Measurements from ENCODE around the gene ZNF862. TPM values are rescaled to one million over a fixed set of nuclear protein-coding genes. Genes with fewer than 3 reads are reported as not detected.
A peak's percentile ranks its signal among the peaks of the same experiment; 100 is the strongest.

Gene ZNF862
- total RNA-seq, 2 experiments from 2014 or later, result 21.5 to 24.9 TPM

- ChIA-PET POLR2A (interaction anchor here (0.6 to 6.2 kb wide), 2 partner anchors 32 to 861 kb away, joined by 3 to 35 read pairs; partner anchors contain the start of gene ZNF862), CTCF (interaction anchor here (0.6 to 2.1 kb wide), 7 partner anchors 10 to 129 kb away, joined by 3 to 14 read pairs (median 3); partner anchors contain the start of gene ZNF862)
- peak overlapping the region; percentile 98 for H3K27ac Mint-ChIP-seq
- peak overlapping the region; percentile 61 for H3K4me3 Mint-ChIP-seq
- H3K4me1 Mint-ChIP-seq (ENCODE audit: low read depth), result peaks cover 85% of the 10 kb centered on the region
- peaks cover 37% of the 10 kb centered on the region for H3K36me3 Mint-ChIP-seq (ENCODE audit: low read depth)
- H3K9me3 Mint-ChIP-seq (ENCODE audit: insufficient read depth), result no peaks in the 10 kb centered on the region
- no peak for ATAC-seq
- H3K27me3 Mint-ChIP-seq (ENCODE audit: low read depth), result no peaks in the 10 kb centered on the region
- peak; percentile 58 for DNase-seq
These were observed 32.7 kb downstream of the ZNF862 start for GRCh38 chr7:149870701-149871483.

DNA sequence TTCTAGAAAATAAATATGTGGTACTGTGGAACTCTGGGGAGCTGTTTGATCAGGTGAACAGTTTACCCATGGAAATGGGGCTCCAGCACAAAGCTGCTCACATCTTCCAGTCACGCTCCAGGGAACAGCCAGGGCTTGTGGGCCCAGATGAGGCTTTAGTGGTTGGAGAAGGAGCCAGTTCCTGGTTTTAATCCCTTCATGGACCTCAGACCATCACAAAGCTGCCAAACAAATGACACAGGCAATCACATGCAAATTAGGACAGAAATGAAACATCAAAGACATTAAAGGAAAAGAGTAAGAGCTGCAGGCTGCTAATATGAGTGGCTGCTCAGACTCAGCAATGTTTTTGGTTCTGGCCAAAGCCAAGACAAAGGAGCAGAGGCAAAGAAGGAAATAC, 33.4 kb downstream of the ZNF862 start:
- Mint-ChIP-seq H3K27me3 (ENCODE audit: low read depth) (no peaks in the 10 kb centered on the region), H3K9me3 (ENCODE audit: insufficient read depth) (no peaks in the 10 kb centered on the region), H3K4me1 (ENCODE audit: low read depth) (peaks cover 83% of the 10 kb centered on the region), H3K27ac (peak overlapping the region; percentile 98), H3K36me3 (ENCODE audit: low read depth) (peaks cover 43% of the 10 kb centered on the region), H3K4me3 (peak overlapping the region; percentile 84)
- no peak for ATAC-seq
- ChIA-PET POLR2A (interaction anchor here (0.6 to 6.2 kb wide), 3 partner anchors 33 to 861 kb away, joined by 3 to 35 read pairs (median 3); partner anchors contain the start of gene ZNF862), CTCF (interaction anchor here (0.9 to 1.6 kb wide), 2 partner anchors 12 to 33 kb away, joined by 6 to 11 read pairs; partner anchors contain the start of gene ZNF862)
- DNase-seq, result peak; percentile 25

DNA sequence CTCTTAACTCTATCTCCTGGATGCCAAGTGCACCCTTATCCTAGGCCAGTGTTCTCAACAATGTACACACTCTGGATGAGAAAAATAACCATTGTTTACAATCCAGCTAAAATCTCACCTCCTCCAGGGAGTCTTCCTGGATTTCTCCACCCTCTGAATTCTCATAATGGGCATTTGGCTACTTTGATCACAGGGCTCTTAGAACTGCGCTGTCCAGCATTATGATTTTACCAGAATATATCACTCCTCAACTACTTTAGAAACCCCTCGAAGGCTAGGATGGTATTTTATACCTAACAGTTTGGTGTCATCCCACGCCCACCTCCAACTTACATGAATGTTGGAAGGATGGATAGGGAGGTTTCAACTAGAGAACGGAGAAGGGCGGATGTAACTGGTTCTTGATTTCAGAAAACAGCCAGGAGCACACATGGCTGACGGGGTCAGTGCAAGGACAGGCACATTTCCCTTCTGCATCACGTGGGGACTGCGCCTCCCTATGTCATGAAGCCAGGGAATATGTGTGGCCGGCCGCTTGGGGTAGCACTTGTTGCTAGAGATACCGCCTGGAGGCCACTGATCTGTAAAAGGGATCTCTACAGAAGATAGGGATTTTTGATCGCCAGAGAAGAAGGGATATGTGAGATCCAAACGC, 34.4 kb downstream of the ZNF862 start:
- ChIA-PET CTCF (interaction anchor here (1.6 kb wide), 1 partner anchor 11 kb away, joined by 11 read pairs; no protein-coding TSS in a partner anchor), POLR2A (interaction anchor here (6.2 kb wide), 1 partner anchor 34 kb away, joined by 35 read pairs; the partner anchor contains the start of gene ZNF862)
- peak; percentile 52 for DNase-seq
- Mint-ChIP-seq H3K27me3 (ENCODE audit: low read depth) (no peaks in the 10 kb centered on the region), H3K4me3 (peak overlapping the region; percentile 84), H3K36me3 (ENCODE audit: low read depth) (peaks cover 43% of the 10 kb centered on the region), H3K9me3 (ENCODE audit: insufficient read depth) (no peaks in the 10 kb centered on the region), H3K27ac (peak overlapping the region; percentile 98), H3K4me1 (ENCODE audit: low read depth) (peaks cover 78% of the 10 kb centered on the region)
- ATAC-seq, result no peak

GRCh38 chr7:149873074-149873969, 35.1 kb downstream of the ZNF862 start, which contains the start of gene ATP6V0E2:
ATP6V0E2 (plus strand) TSS chr7:149873969; CDS start chr7:149874066, 97 bp downstream.
- no peaks in the 10 kb centered on the region for H3K9me3 Mint-ChIP-seq (ENCODE audit: insufficient read depth)
- ChIA-PET CTCF (no interaction called here), POLR2A (interaction anchor here (0.7 to 6.2 kb wide), 2 partner anchors 35 to 89 kb away, joined by 3 to 35 read pairs; partner anchors contain the start of gene ZNF862)
- H3K4me3 Mint-ChIP-seq, result peak within 1 kb of the TSS; percentile 84
- peak; percentile 89 for ATAC-seq
- DNase-seq, result peak; percentile 96
- H3K36me3 Mint-ChIP-seq (ENCODE audit: low read depth), result peaks cover 45% of the 10 kb centered on the region
- peak within 1 kb of the TSS; percentile 98 for H3K27ac Mint-ChIP-seq
- no peaks in the 10 kb centered on the region for H3K27me3 Mint-ChIP-seq (ENCODE audit: low read depth)
- H3K4me1 Mint-ChIP-seq (ENCODE audit: low read depth), result peaks cover 78% of the 10 kb centered on the region

DNA sequence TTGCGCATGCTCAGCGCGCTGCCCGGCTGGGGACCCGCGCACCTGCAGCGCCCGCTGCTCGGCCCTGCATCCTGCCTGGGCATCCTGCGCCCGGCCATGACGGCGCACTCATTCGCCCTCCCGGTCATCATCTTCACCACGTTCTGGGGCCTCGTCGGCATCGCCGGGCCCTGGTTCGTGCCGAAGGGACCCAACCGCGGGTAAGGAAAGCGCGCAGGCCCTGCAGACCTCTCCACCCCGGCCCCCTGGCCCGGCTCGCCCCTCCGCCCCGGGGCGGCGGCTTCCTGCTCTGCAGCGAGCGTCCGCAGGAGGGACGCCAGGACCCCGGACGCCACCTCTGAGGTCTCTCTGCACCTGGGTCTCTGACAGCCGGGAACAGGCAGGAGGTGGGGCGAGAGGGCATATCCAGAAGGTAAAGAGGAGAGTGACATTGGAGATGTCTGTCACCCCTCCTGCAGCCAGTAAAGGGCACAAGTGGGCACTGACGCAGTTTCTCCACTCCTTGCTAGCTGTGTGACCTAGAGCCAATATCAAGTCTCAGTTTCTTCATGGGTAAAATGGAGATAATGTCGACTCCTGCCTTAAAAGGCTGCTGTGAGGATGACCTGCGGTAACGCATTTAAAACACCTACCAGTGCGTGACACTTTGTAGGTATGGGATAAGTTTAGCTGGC, 35.9 kb downstream of the ZNF862 start:
- CTCF ChIA-PET, result interaction anchor here (1.4 to 1.5 kb wide), 3 partner anchors 9 to 24 kb away, joined by 3 to 6 read pairs (median 3); no protein-coding TSS in a partner anchor
- Mint-ChIP-seq H3K4me1 (ENCODE audit: low read depth) (peaks cover 70% of the 10 kb centered on the region), H3K9me3 (ENCODE audit: insufficient read depth) (no peaks in the 10 kb centered on the region), H3K36me3 (ENCODE audit: low read depth) (peaks cover 41% of the 10 kb centered on the region), H3K4me3 (peak overlapping the region; percentile 84), H3K27me3 (ENCODE audit: low read depth) (no peaks in the 10 kb centered on the region), H3K27ac (peak overlapping the region; percentile 85)
- POLR2A ChIA-PET, result interaction anchor here (0.8 kb wide), 1 partner anchor 9 kb away, joined by 3 read pairs; no protein-coding TSS in a partner anchor
- ATAC-seq, result no peak
- DNase-seq, result peak; percentile 58

- DNase-seq, result no peak
- ATAC-seq, result no peak
- ChIA-PET POLR2A (interaction anchor here (0.8 kb wide), 1 partner anchor 9 kb away, joined by 3 read pairs; no protein-coding TSS in a partner anchor), CTCF (interaction anchor here (1.4 to 1.5 kb wide), 3 partner anchors 8 to 25 kb away, joined by 3 to 6 read pairs (median 3); no protein-coding TSS in a partner anchor)
- H3K4me1 Mint-ChIP-seq (ENCODE audit: low read depth), result peaks cover 66% of the 10 kb centered on the region
- peak overlapping the region; percentile 84 for H3K4me3 Mint-ChIP-seq
- H3K36me3 Mint-ChIP-seq (ENCODE audit: low read depth), result peaks cover 43% of the 10 kb centered on the region
- H3K27ac Mint-ChIP-seq, result peak overlapping the region; percentile 85
- H3K27me3 Mint-ChIP-seq (ENCODE audit: low read depth), result no peaks in the 10 kb centered on the region
- H3K9me3 Mint-ChIP-seq (ENCODE audit: insufficient read depth), result no peaks in the 10 kb centered on the region
These were observed 36.5 kb downstream of the ZNF862 start for GRCh38 chr7:149874644-149875028.

DNA sequence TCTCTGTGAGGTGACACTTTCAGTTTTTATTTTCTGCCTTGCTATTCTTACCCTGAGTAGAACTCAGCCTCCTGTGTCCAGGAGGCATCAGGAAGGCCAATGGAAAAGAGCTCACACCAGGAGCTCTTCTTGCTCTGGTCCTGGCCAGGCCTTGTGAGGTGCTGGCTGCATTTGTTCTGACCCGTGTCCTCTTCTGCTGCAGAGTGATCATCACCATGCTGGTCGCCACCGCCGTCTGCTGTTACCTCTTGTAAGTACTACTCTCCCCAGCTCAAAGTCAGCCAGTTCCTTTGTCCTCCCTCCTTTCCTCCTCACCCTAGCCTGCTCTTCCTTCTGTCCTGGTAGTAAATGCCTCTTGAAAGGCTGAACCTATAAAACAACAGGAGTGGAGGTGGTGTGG, 37.2 kb downstream of the ZNF862 start:
- ChIA-PET CTCF (interaction anchor here (1.4 to 1.5 kb wide), 3 partner anchors 8 to 25 kb away, joined by 3 to 6 read pairs (median 3); no protein-coding TSS in a partner anchor), POLR2A (no interaction called here)
- Mint-ChIP-seq H3K4me1 (ENCODE audit: low read depth) (peaks cover 58% of the 10 kb centered on the region), H3K36me3 (ENCODE audit: low read depth) (peaks cover 44% of the 10 kb centered on the region), H3K9me3 (ENCODE audit: insufficient read depth) (no peaks in the 10 kb centered on the region), H3K4me3 (peak overlapping the region; percentile 84), H3K27me3 (ENCODE audit: low read depth) (no peaks in the 10 kb centered on the region), H3K27ac (peak overlapping the region; percentile 51)
- DNase-seq (no peak), ATAC-seq (no peak)

GRCh38 chr7:149877890-149878522, 39.8 kb downstream of the ZNF862 start:
- Mint-ChIP-seq H3K4me1 (ENCODE audit: low read depth) (peaks cover 40% of the 10 kb centered on the region), H3K27me3 (ENCODE audit: low read depth) (no peaks in the 10 kb centered on the region), H3K4me3 (no peak overlapping the region), H3K36me3 (ENCODE audit: low read depth) (peaks cover 45% of the 10 kb centered on the region), H3K27ac (no peak overlapping the region), H3K9me3 (ENCODE audit: insufficient read depth) (no peaks in the 10 kb centered on the region)
- ChIA-PET POLR2A (interaction anchor here (0.6 kb wide), 1 partner anchor 899 kb away, joined by 3 read pairs; no protein-coding TSS in a partner anchor), CTCF (no interaction called here)
- DNase-seq (no peak), ATAC-seq (no peak)

GRCh38 chr7:149878523-149878921, 40.3 kb downstream of the ZNF862 start:
- Mint-ChIP-seq H3K4me1 (ENCODE audit: low read depth) (peaks cover 45% of the 10 kb centered on the region), H3K9me3 (ENCODE audit: insufficient read depth) (no peaks in the 10 kb centered on the region), H3K4me3 (no peak overlapping the region), H3K27me3 (ENCODE audit: low read depth) (no peaks in the 10 kb centered on the region), H3K36me3 (ENCODE audit: low read depth) (peaks cover 49% of the 10 kb centered on the region), H3K27ac (no peak overlapping the region)
- POLR2A ChIA-PET, result no interaction called here
- no peak for DNase-seq
- no peak for ATAC-seq
- CTCF ChIA-PET, result no interaction called here

DNA sequence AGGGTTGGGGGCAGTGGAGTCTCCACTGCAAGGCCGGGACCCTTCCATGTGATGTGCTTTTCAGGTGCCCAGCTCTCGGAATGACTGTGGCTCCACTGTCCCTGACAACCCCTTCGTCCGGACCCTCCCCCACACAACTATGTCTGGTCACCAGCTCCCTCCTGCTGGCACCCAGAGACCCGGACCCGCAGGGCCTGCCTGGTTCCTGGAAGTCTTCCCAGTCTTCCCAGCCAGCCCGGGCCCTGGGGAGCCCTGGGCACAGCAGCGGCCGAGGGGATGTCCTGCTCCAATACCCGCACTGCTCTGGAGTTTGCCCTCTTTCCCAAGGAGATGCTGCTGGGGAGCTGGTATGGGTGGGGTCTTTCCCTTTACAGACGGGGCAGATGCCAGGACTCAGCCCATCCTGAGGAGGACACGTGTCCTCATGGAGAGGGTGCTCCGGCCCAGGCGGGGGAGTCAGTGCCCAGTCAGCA, 41.1 kb downstream of the ZNF862 start:
- CTCF ChIA-PET, result interaction anchor here (0.7 kb wide), 1 partner anchor 16 kb away, joined by 3 read pairs; no protein-coding TSS in a partner anchor
- POLR2A ChIA-PET, result interaction anchor here (1.3 kb wide), 1 partner anchor 41 kb away, joined by 4 read pairs; the partner anchor contains the start of gene ZNF862
- H3K4me1 Mint-ChIP-seq (ENCODE audit: low read depth), result peaks cover 52% of the 10 kb centered on the region
- H3K9me3 Mint-ChIP-seq (ENCODE audit: insufficient read depth), result no peaks in the 10 kb centered on the region
- H3K27ac Mint-ChIP-seq, result no peak overlapping the region
- ATAC-seq, result no peak
- H3K4me3 Mint-ChIP-seq, result no peak overlapping the region
- H3K36me3 Mint-ChIP-seq (ENCODE audit: low read depth), result peaks cover 54% of the 10 kb centered on the region
- no peaks in the 10 kb centered on the region for H3K27me3 Mint-ChIP-seq (ENCODE audit: low read depth)
- DNase-seq, result no peak

Measured in activated CD8-positive, alpha-beta T cell treated with anti-CD3 and anti-CD28 coated beads, Interleukin-2, amount 10 ng/mL, durations not matched to agents 7 days and 5 days (primary cell).